ENCODE data around the gene TIMP4. TPM values are rescaled to one million over a fixed set of nuclear protein-coding genes. Genes with fewer than 3 reads are reported as not detected.
A peak's percentile ranks its signal among the peaks of the same experiment; 100 is the strongest.

Gene TIMP4
- total RNA-seq, 1 donor from 2014 or later, result 0.33 TPM

GRCh38 chr3:12190832-12191231 lies 32.1 kb upstream of the TIMP4 start:
- Mint-ChIP-seq H3K9me3 (no peaks in the 10 kb centered on the region), H3K36me3 (ENCODE audit: low read depth) (peaks cover 2% of the 10 kb centered on the region), H3K4me1 (peaks cover 79% of the 10 kb centered on the region), H3K27me3 (no peaks in the 10 kb centered on the region), H3K27ac (peak overlapping the region; percentile 74), H3K4me3 (no peak overlapping the region)
- DNase-seq, result no peak
- intact Hi-C loops (cut with micrococcal nuclease), result loop anchor here (5.0 to 10.0 kb wide), 3 partner anchors 54 to 821 kb away; no protein-coding TSS in a partner anchor

- Mint-ChIP-seq H3K4me1 (peaks cover 76% of the 10 kb centered on the region), H3K36me3 (ENCODE audit: low read depth) (peaks cover 2% of the 10 kb centered on the region), H3K4me3 (no peak overlapping the region), H3K9me3 (no peaks in the 10 kb centered on the region), H3K27ac (peak overlapping the region; percentile 71), H3K27me3 (no peaks in the 10 kb centered on the region)
- intact Hi-C loops (cut with micrococcal nuclease), result loop anchor here (5.0 to 10.0 kb wide), 3 partner anchors 53 to 822 kb away; no protein-coding TSS in a partner anchor
- DNase-seq, result no peak
Observed at GRCh38 chr3:12190221-12190807, 31.6 kb upstream of the TIMP4 start.

GRCh38 chr3:12188681-12189287 lies 30.1 kb upstream of the TIMP4 start:
- no peaks in the 10 kb centered on the region for H3K9me3 Mint-ChIP-seq
- intact Hi-C loops (cut with micrococcal nuclease), result loop anchor here (5.0 kb wide), 2 partner anchors 99 to 124 kb away; partner anchors contain the start of gene PPARG

GRCh38 chr3:12188328-12188648 lies 29.6 kb upstream of the TIMP4 start:
- H3K4me3 Mint-ChIP-seq, result peak overlapping the region; percentile 31
- H3K4me1 Mint-ChIP-seq, result peaks cover 76% of the 10 kb centered on the region
- H3K27me3 Mint-ChIP-seq, result no peaks in the 10 kb centered on the region
- H3K27ac Mint-ChIP-seq, result peak overlapping the region; percentile 96
- DNase-seq, result no peak
- H3K9me3 Mint-ChIP-seq, result no peaks in the 10 kb centered on the region
- intact Hi-C loops (cut with micrococcal nuclease), result loop anchor here (5.0 kb wide), 2 partner anchors 99 to 124 kb away; partner anchors contain the start of gene PPARG
- H3K36me3 Mint-ChIP-seq (ENCODE audit: low read depth), result peaks cover 2% of the 10 kb centered on the region

More at GRCh38 chr3:12188681-12189287, 30.1 kb upstream of the TIMP4 start:
- peaks cover 2% of the 10 kb centered on the region for H3K36me3 Mint-ChIP-seq (ENCODE audit: low read depth)
- no peak for DNase-seq
- peak overlapping the region; percentile 96 for H3K27ac Mint-ChIP-seq
- H3K27me3 Mint-ChIP-seq, result no peaks in the 10 kb centered on the region
- peaks cover 72% of the 10 kb centered on the region for H3K4me1 Mint-ChIP-seq
- H3K4me3 Mint-ChIP-seq, result no peak overlapping the region

GRCh38 chr3:12187448-12188327 lies 29.0 kb upstream of the TIMP4 start:
- peaks cover 71% of the 10 kb centered on the region for H3K4me1 Mint-ChIP-seq
- intact Hi-C loops (cut with micrococcal nuclease), result loop anchor here (1.0 to 5.0 kb wide), 7 partner anchors 8 to 208 kb away; partner anchors contain the start of gene PPARG

GRCh38 chr3:12186515-12187286 lies 28.0 kb upstream of the TIMP4 start:
- DNase-seq, result no peak
- H3K9me3 Mint-ChIP-seq, result peaks cover 5% of the 10 kb centered on the region
- no peak overlapping the region for H3K4me3 Mint-ChIP-seq
- intact Hi-C loops (cut with micrococcal nuclease), result loop anchor here (1.0 to 5.0 kb wide), 7 partner anchors 7 to 209 kb away; partner anchors contain the start of gene PPARG
- peaks cover 66% of the 10 kb centered on the region for H3K4me1 Mint-ChIP-seq
- H3K27me3 Mint-ChIP-seq, result no peaks in the 10 kb centered on the region
- H3K36me3 Mint-ChIP-seq (ENCODE audit: low read depth), result peaks cover 2% of the 10 kb centered on the region
- peak overlapping the region; percentile 96 for H3K27ac Mint-ChIP-seq

More at GRCh38 chr3:12187448-12188327, 29.0 kb upstream of the TIMP4 start:
- Mint-ChIP-seq H3K27me3 (no peaks in the 10 kb centered on the region), H3K36me3 (ENCODE audit: low read depth) (peaks cover 2% of the 10 kb centered on the region), H3K9me3 (no peaks in the 10 kb centered on the region), H3K4me3 (peak overlapping the region; percentile 62), H3K27ac (peak overlapping the region; percentile 96)
- DNase-seq, result peak; percentile 83

GRCh38 chr3:12186046-12186445 lies 27.3 kb upstream of the TIMP4 start:
- intact Hi-C loops (cut with micrococcal nuclease), result loop anchor here (2.0 to 5.0 kb wide), 3 partner anchors 47 to 126 kb away; partner anchors contain the start of gene PPARG
- Mint-ChIP-seq H3K4me1 (peaks cover 65% of the 10 kb centered on the region), H3K4me3 (no peak overlapping the region), H3K36me3 (ENCODE audit: low read depth) (peaks cover 2% of the 10 kb centered on the region), H3K27me3 (no peaks in the 10 kb centered on the region), H3K27ac (peak overlapping the region; percentile 27), H3K9me3 (peaks cover 9% of the 10 kb centered on the region)
- DNase-seq, result no peak

- Mint-ChIP-seq H3K4me1 (peaks cover 61% of the 10 kb centered on the region), H3K27me3 (no peaks in the 10 kb centered on the region), H3K9me3 (peaks cover 9% of the 10 kb centered on the region), H3K27ac (no peak overlapping the region), H3K36me3 (ENCODE audit: low read depth) (peaks cover 2% of the 10 kb centered on the region), H3K4me3 (no peak overlapping the region)
- DNase-seq, result no peak
- intact Hi-C loops (cut with micrococcal nuclease), result loop anchor here (5.0 kb wide), 2 partner anchors 102 to 127 kb away; partner anchors contain the start of gene PPARG
Observed at GRCh38 chr3:12185172-12185710, 26.5 kb upstream of the TIMP4 start.

GRCh38 chr3:12184541-12184940 lies 25.8 kb upstream of the TIMP4 start:
- Mint-ChIP-seq H3K9me3 (peaks cover 9% of the 10 kb centered on the region), H3K27me3 (no peaks in the 10 kb centered on the region), H3K36me3 (ENCODE audit: low read depth) (peaks cover 2% of the 10 kb centered on the region), H3K27ac (no peak overlapping the region), H3K4me1 (peaks cover 57% of the 10 kb centered on the region), H3K4me3 (no peak overlapping the region)
- DNase-seq, result no peak
- intact Hi-C loops (cut with micrococcal nuclease), result no loop called here

GRCh38 chr3:12182687-12183441 lies 24.2 kb upstream of the TIMP4 start:
- Mint-ChIP-seq H3K9me3 (peaks cover 9% of the 10 kb centered on the region), H3K4me1 (peaks cover 53% of the 10 kb centered on the region), H3K4me3 (no peak overlapping the region), H3K27me3 (no peaks in the 10 kb centered on the region), H3K36me3 (ENCODE audit: low read depth) (peaks cover 2% of the 10 kb centered on the region), H3K27ac (no peak overlapping the region)
- intact Hi-C loops (cut with micrococcal nuclease), result no loop called here
- no peak for DNase-seq

GRCh38 chr3:12181806-12182205 lies 23.1 kb upstream of the TIMP4 start:
- Mint-ChIP-seq H3K4me1 (peaks cover 45% of the 10 kb centered on the region), H3K36me3 (ENCODE audit: low read depth) (no peaks in the 10 kb centered on the region), H3K4me3 (no peak overlapping the region), H3K27ac (peak overlapping the region; percentile 64), H3K9me3 (peaks cover 9% of the 10 kb centered on the region), H3K27me3 (no peaks in the 10 kb centered on the region)
- no peak for DNase-seq
- intact Hi-C loops (cut with micrococcal nuclease), result no loop called here

GRCh38 chr3:12181301-12181700 lies 22.6 kb upstream of the TIMP4 start:
- no peak overlapping the region for H3K4me3 Mint-ChIP-seq
- peaks cover 41% of the 10 kb centered on the region for H3K4me1 Mint-ChIP-seq
- intact Hi-C loops (cut with micrococcal nuclease), result no loop called here
- peaks cover 9% of the 10 kb centered on the region for H3K9me3 Mint-ChIP-seq
- H3K27me3 Mint-ChIP-seq, result no peaks in the 10 kb centered on the region
- DNase-seq, result no peak
- H3K27ac Mint-ChIP-seq, result peak overlapping the region; percentile 64
- H3K36me3 Mint-ChIP-seq (ENCODE audit: low read depth), result no peaks in the 10 kb centered on the region
